SKM-1 treated with dmso at 0.1 percent for 144 hours (cell line): ENCODE data around the gene MMP24OS.

Experiments
- DNase-seq: peaks from one replicate; lab custom pipeline; 2025; ENCODE audit not compliant: unreplicated experiment; lab: John Stamatoyannopoulos, UW

The MMP24OS gene

DNA sequence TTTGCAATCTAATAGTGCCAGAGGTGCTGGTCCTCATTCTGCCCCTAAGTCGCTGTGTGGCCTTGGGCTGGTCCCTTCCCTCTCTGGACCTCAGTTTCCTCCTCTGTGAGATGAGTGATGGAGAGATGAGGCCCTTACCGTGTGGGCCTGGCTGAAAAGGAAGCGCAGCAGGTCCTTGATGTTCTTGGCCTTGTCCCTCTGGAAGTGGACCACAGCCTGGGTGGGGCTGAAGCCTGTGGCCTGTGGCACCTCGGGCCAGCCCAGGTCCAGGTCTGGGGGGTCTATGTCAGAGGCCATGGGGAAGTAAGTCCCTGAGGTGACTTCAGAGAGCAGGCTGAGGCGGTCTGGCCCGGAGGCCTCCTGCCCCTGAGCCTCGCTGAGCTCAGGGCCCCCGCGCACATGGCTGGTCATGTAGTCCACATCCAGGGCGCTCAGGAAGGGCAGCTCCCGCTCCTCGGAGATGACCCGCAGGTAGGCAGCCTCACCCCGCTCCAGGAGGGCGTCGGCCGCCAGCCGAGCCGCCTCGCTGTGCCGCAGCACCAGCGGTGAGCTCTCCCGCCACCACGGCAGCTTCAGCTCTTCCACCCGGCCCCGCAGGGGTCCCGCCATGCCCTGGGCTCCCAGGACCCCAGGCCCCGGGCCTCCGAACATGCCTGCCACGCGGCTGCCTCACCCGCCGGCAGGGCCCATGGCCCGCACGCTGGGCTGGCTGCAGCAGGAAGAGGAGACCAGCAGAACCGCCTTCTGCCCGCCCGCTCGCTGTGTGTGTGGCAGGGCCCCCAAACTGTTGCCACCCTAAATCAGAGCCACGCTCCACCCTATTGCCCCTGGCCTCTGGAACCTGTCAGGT is 14.0 kb upstream of the MMP24OS start, which contains the start of gene FAM83C:
Gene FAM83C (minus strand): TSS at position 772 of the 850 bp plus-strand sequence. CDS start 121 bp downstream, at position 651.
- no peak for DNase-seq

DNA sequence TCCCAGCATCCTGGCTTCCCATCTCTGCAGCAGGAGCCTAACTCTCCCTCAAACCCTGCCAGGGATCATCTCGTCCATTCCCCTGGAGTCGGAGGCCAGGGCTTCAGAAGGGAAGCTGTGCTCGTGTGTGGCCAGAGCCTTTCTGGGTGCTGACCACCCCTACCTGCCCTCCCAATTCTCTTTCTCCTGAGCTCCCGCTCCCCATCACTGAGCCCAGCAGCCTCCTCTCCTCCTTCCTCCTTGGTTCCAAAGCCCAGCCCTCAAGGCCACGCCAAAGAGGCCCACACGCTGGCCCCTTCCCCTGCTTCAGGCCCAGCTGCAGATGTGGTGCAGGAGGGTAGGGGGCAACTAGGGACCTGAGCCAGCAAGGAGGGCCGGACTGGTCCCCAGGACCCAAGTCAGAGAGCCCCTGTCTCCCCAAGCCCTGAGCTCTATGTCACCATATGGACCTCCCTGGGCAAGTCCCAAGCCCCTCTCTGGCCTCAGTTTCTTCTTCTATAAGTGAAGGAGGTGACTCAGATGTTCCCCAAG is 13.0 kb upstream of the MMP24OS start:
- DNase-seq: no peak

DNA sequence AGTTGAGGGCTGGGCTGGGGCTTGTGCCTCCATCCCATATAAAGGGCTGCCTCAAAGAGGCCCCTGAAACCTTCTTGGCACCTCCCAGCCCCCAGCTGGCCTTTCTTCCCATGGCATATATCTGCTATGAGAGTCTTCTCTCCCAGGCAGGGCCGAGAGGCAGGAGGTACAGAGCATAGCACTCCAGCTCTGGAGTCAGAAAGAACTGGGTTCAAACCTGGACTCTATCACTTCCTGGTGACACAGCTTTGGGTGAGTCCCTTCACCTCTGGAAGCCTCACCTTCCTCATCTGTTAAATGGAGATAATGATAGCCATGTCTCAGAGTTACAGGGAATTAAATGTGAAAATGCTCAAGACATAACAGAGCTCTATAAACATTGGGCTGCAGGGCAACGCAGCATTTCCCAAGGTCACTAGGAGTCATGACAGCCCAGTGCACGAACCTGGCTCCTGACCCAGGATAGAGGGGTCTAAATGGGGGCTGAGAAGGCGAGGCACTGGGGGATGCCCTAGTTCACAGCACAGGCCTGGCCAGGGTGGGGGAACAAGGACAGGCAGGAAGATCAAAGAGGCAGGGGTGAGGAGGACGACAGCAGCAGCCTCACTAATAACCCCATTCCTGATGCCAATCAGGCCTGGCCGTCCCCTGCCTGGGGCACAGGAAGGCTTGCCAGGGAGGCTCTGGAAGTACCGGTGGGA is 12.4 kb upstream of the MMP24OS start:
- DNase-seq: no peak

GRCh38 chr20:35288325-35289060 is 10.6 kb upstream of the MMP24OS start:
- DNase-seq: no peak

GRCh38 chr20:35287509-35288324 is 9.8 kb upstream of the MMP24OS start:
- DNase-seq: no peak

DNA sequence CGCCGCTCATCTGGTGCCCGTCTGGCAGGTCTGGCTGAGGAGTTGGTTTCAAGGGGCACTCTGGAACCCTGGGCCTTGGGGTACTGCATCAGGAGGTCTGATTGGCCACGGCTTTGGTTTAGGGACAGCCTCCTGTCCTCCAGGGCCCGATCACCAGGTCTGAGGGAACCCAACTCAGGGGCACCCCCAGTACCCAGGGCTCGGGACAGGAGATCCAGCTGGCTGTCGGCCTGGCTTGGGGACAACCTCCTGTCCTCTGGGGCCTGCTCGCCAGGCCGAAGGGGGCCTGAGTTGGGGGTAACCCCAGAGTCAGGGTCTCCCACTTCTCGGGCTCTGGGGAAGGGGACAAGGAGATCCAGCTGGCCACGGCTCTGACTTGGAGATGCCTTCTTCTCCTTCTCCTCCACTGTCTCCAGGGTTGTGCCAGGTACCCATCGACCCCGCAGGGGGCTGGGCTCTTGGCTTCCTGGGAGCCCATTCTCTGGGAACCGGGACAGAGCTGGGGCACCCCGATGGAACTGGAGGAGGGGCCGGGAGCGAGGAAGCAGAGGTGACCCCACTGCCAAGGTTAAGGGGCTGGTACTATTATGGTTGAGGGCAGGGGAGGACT is 9.1 kb upstream of the MMP24OS start:
- DNase-seq: no peak

DNA sequence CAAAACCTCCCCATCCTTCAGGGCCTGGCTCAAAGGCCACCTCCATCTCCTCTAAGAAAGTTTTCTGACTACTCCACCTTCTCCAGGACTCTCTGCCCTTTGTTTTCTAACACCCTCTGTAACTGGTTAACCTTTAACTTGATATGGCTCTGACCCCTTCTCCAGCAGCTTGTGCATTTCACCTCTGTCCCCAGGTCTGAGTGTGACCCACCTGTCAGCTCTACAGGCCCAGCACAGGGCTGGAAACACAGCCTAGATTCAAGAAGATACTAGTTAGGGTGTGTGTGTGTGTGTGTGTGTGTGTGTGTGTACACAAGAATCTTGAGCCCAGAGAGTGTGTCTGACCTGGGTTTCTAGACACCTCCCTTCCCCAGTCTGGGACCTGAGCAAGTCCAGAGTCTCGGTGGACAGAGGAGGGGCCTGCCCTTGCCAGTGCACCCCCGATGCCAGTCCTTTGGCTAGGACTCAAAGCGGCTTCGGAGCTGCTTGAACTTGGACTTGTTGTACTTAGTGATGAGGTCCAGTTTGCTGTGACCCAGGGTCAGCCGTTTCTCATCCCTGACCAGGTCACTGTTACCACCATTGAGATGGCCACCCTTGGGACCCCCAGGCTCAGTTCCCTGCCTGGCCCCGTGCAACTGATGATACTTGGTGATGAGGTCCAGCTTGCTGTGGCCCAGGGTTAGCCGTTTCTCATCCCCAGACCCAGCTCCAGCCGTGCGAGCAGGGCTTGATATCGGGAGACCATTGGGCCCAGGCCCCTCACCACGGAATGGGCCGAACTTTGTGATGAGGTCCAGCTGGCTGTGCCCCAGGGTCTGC is 8.4 kb upstream of the MMP24OS start:
- DNase-seq: no peak

DNA sequence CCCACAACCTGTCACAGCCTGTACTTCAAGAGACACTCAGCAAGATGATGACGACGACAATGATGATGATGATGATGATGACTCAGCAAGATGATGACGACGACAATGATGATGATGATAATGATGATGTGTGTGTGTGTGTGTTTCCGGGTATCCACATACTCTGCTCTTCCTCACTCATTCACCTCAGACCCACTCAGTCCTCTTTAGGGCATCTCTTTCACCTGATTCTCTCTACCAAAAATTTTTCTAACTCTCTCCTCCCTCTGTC is 7.8 kb upstream of the MMP24OS start:
- no peak for DNase-seq

GRCh38 chr20:35284992-35285805 is 7.3 kb upstream of the MMP24OS start:
- DNase-seq: no peak

DNA sequence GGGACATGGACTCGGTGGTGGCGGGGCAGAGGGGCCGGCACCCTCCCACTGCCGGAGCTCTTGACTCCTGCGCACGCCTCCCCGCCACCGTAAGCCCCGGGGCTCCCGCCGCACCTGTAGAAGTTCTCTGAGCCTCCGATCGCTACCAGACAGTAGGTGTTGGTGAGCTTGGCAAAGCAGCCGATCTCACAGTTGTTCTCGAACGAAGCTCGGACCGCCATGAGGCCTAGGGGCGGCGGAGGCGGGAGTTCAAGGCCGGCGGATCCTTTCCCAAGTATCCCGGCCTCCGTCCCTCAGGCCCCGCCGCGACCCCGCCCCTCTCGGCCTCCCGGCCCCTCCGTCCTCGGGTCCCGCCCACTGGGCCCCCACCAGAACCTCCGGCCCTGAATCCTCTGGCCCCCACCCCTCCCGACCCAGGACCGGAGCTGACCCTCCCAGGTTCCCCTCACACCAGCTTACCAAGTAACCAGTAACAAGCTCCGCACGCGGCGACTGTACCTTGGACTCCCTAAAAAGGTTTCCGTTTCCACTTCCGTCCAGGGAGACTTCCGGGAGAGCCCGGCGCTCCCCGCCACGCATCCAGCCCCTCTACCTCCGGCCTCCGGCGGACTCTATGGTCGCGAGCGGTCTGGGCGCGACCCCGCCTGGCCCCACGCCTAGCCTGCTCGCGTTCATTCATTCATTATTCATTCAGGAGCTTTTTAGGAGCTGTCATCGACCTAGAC is 6.5 kb upstream of the MMP24OS start, which contains the start of gene EIF6:
Gene EIF6 (minus strand): TSS at position 506 of the 725 bp plus-strand sequence. CDS start 285 bp downstream, at position 221.
- DNase-seq: peak; percentile 86

DNA sequence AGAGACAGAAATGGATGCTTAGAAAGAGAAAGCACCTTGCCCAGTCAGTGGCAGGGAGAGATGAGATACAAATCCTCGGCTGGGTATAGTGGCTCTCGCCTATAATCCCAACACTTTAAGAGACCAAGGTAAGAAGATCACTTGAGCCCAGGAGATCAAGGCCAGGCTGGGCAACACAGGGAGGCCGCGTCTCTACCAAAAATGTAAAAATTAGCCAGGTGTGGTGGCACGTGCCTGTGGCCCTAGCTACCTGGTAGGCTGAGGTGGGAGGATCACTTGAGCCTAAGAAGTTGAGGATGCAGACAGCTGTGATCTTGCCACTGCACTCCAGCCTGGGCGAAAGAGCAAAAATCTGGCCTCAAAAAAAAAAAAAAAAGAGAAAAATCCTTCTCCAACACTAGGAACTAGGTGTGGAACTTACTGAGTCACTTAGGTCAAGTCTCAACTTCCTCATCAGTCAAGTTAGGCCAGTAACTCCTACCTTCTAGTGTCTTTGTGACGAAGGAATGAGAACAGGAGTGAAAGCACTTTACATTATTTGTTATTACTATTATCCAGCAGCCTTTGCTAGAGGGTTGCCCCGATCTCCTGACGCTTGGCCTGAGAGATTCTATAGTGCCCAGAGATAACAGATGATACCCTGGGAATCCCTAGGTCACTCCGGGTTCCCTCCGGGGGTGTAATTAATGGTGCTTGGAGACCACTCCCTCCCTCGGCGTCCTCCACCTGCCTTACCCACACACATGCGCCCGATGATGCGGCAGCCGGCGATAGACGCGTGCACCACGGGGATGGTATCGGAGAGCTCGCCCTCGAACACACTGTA is 5.7 kb upstream of the MMP24OS start:
- DNase-seq: peak; percentile 36

- DNase-seq: no peak
Observed at GRCh38 chr20:35281506-35282101, 3.7 kb upstream of the MMP24OS start.

DNA sequence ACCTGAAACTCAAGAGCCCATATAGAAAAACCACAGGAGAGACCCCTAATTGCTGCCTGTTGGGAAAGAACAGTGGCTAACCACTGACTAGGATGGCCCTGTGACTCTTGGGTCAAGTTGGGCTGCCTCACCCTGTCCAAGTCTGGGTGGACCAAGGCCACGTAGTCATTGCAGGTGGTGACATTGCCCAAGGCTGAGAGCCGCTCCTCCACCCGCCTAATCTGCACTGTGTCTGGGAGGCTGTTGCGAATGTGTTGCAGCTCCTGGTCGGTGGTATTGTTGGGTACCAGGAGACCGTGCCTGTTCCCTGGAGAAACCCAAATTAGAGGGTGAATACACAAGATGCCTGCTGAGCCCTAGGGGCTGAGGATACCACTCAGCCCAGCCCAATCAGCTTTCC is 2.6 kb upstream of the MMP24OS start:
- DNase-seq: no peak

- DNase-seq: no peak
Observed at GRCh38 chr20:35279533-35280174, 1.7 kb upstream of the MMP24OS start.

- no peak for DNase-seq
Observed at GRCh38 chr20:35279040-35279439, 1.1 kb upstream of the MMP24OS start.

- no peak for DNase-seq
Observed at GRCh38 chr20:35277127-35277526, 795 bp downstream of the MMP24OS start.
